SH-SY5Y (cell line): Measurements from ENCODE around the gene MAP3K14.

Experiments
- GATA2 ChIP-seq: IDR thresholded peaks from 2 replicates; pipeline ENCODE4 v1.6.1; 2011; ENCODE audit warnings: mild to moderate bottlenecking, low read depth, low read length
- GATA3 ChIP-seq: IDR thresholded peaks from 2 replicates; pipeline ENCODE4 v1.6.1; 2011; ENCODE audit warnings: low read depth, mild to moderate bottlenecking, low read length, moderate library complexity

Gene MAP3K14

GRCh38 chr17:45342871-45343526 lies 26.2 kb upstream of the MAP3K14 start:
- no peak for TF ChIP-seq GATA2
- TF ChIP-seq GATA3 = no peak

- TF ChIP-seq GATA2 (no peak), GATA3 (no peak)
These were observed 25.5 kb upstream of the MAP3K14 start for GRCh38 chr17:45342306-45342705.

- TF ChIP-seq GATA2 (no peak), GATA3 (no peak)
These were observed 24.8 kb upstream of the MAP3K14 start for GRCh38 chr17:45341533-45342158.

- no peak for TF ChIP-seq GATA3
- no peak for TF ChIP-seq GATA2
These were observed 23.1 kb upstream of the MAP3K14 start for GRCh38 chr17:45339646-45340605.

GRCh38 chr17:45338996-45339535 lies 22.2 kb upstream of the MAP3K14 start:
- TF ChIP-seq GATA2 = no peak
- no peak for TF ChIP-seq GATA3

- TF ChIP-seq GATA2 (no peak), GATA3 (no peak)
These were observed 21.4 kb upstream of the MAP3K14 start for GRCh38 chr17:45338023-45338781.

- TF ChIP-seq GATA3 (no peak), GATA2 (no peak)
These were observed 19.8 kb upstream of the MAP3K14 start for GRCh38 chr17:45336390-45337182.

- TF ChIP-seq GATA2 = no peak
- TF ChIP-seq GATA3 = no peak
These were observed 18.9 kb upstream of the MAP3K14 start for GRCh38 chr17:45335721-45336120.

GRCh38 chr17:45334701-45335677 lies 18.2 kb upstream of the MAP3K14 start:
- TF ChIP-seq GATA3 (no peak), GATA2 (no peak)

- TF ChIP-seq GATA2 = no peak
- TF ChIP-seq GATA3 = no peak
These were observed 17.4 kb upstream of the MAP3K14 start for GRCh38 chr17:45334231-45334630.

GRCh38 chr17:45333702-45334092 lies 16.9 kb upstream of the MAP3K14 start:
- no peak for TF ChIP-seq GATA2
- TF ChIP-seq GATA3 = no peak
